Measurements from ENCODE around the gene CXXC5. TPM values are rescaled to one million over a fixed set of nuclear protein-coding genes. Genes with fewer than 3 reads are reported as not detected.

CXXC5 gene
- total RNA-seq, 2 donors from 2014 or later, result 57.9 to 59.5 TPM

DNA sequence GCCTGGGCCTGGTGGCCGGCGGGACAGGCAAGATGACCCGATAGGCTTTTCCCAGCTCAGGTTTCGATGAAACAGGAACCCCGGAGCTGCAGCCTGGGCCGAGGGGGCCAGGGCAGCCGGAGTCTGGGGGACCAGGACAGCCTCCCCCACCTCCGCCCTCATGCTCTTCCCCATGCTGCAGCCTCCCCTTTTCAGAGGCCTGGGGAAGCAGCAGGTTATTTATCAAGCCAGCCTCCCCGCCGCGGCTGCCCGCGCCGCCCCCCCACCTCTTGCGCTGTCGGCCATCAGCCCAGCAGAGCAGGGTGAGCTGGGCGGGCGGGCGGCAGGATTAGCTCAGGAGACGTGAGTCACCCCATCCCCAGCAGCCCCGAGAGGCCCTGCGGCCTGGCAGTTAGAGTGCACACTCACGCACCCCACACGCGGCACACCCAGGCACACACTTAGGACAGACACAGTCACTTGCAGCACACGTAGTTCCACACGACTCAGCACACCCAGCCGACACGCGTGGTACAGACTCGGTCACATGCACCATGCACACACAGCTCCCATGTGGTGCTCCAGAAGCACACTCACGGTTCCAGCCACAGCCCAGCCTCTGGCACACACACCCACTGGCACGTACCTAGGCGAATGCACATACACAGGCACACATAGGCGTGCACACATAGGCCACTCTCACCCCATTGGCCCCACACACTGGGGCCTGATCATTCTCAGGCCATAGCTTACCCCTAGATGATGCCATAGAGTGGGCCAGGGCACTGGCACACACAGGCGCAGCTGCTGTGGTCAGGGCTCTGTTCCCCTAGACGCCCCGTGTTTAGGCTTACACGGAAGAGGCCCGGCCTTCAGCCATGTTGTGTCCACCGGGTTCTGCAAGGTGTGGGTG, 13.0 kb downstream of the CXXC5 start:
- Histone ChIP-seq H3K4me3 (peak overlapping the region; percentile 7 to 40), H3K36me3 (no peaks in the 10 kb centered on the region), H3K4me1 (peaks cover 2 to 100% of the 10 kb centered on the region in 2 donors), H3K27ac (peak overlapping the region; percentile 94 to 97), H3K27me3 (no peaks in the 10 kb centered on the region), H3K9me3 (no peaks in the 10 kb centered on the region)
- TF ChIP-seq, protein P1, sequence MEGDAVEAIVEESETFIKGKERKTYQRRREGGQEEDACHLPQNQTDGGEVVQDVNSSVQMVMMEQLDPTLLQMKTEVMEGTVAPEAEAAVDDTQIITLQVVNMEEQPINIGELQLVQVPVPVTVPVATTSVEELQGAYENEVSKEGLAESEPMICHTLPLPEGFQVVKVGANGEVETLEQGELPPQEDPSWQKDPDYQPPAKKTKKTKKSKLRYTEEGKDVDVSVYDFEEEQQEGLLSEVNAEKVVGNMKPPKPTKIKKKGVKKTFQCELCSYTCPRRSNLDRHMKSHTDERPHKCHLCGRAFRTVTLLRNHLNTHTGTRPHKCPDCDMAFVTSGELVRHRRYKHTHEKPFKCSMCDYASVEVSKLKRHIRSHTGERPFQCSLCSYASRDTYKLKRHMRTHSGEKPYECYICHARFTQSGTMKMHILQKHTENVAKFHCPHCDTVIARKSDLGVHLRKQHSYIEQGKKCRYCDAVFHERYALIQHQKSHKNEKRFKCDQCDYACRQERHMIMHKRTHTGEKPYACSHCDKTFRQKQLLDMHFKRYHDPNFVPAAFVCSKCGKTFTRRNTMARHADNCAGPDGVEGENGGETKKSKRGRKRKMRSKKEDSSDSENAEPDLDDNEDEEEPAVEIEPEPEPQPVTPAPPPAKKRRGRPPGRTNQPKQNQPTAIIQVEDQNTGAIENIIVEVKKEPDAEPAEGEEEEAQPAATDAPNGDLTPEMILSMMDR (IDR thresholded peaks at IDR 0.05), result no peak
- DNase-seq (ENCODE audit: low spot score), result peak; percentile 97

DNA sequence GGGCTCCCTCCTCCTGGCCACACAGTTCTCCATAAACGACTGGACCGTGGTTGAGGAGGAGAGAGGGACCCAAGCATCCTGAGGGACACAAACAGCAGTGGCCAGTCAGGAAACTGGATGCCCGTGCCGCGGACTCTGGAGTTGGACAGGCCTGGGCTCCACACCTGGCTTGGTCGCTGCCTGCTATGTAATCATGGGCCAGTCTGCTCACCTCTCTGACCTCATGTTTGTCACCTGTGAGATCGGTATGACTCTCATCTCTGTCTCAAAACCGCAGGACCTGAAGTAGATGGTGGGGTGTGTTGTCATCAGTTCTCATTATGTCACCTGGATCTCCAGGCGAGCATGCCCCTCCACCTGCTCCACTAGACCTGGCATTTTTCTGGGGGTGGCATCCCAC, 14.5 kb downstream of the CXXC5 start:
- Histone ChIP-seq H3K27me3 (no peaks in the 10 kb centered on the region), H3K27ac (peak overlapping the region; percentile 94 to 97), H3K4me3 (no peak overlapping the region), H3K36me3 (no peaks in the 10 kb centered on the region), H3K4me1 (peaks cover 7 to 100% of the 10 kb centered on the region in 2 donors), H3K9me3 (no peaks in the 10 kb centered on the region)
- TF ChIP-seq, protein P1 (IDR thresholded peaks at IDR 0.05), result no peak
- no peak for DNase-seq (ENCODE audit: low spot score)

DNA sequence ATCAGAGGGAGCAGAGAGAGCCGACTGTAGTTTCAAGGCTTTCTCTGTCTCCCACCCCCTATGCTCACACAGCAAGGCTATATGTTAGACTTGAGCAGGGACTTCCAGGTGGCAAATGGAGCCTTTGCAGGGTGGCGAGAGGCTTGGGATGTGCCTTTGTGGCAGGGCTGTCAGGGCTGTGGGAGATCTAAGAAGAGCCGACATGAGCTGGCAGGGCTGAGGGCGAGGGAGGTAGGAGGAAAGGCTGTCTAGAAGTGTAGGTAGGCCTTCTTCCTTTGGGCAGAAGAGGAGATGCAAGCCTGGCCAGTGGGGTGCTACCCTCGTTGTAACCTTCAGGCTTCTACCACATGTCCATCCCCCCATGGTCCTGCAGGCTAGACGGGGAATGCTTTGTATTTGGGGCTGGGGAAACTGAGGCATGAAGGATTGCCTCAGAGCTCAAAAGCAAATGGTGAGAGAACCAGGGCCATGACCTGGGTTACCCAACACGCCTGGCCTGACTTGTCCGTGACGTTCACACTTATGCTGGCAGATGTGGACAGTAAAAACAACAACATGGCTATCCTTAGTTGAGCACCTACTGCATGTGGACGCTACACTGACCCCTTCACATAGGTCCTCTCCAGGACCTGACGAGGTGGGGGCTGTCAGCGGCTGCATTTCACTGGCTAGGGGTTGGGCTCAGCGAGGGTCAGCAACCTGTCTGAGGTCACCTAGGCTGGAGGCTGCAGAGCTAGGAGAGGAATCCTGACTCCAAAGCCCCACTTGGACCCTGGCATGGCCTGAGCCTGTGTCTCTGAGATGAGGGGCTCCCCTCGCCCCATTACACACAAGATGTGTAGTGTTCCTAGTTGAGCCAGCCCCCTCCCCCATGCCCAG, 15.3 kb downstream of the CXXC5 start:
- H3K27me3 ChIP-seq, result no peaks in the 10 kb centered on the region
- H3K4me1 ChIP-seq, result peaks cover 7 to 98% of the 10 kb centered on the region in 2 donors
- no peak overlapping the region for H3K4me3 ChIP-seq
- H3K9me3 ChIP-seq, result no peaks in the 10 kb centered on the region
- H3K36me3 ChIP-seq, result no peaks in the 10 kb centered on the region
- no peak for DNase-seq (ENCODE audit: low spot score)
- peak overlapping the region; percentile 94 to 97 for H3K27ac ChIP-seq
- TF ChIP-seq, protein P1 (IDR thresholded peaks at IDR 0.05), result no peak

GRCh38 chr5:139664086-139664693, 16.0 kb downstream of the CXXC5 start:
- TF ChIP-seq, protein P1 (IDR thresholded peaks at IDR 0.05), result no peak
- H3K9me3 ChIP-seq, result no peaks in the 10 kb centered on the region
- no peaks in the 10 kb centered on the region for H3K36me3 ChIP-seq
- H3K27ac ChIP-seq, result peak overlapping the region; percentile 94 to 97
- DNase-seq (ENCODE audit: low spot score), result peak; percentile 79
- no peaks in the 10 kb centered on the region for H3K27me3 ChIP-seq
- H3K4me1 ChIP-seq, result peaks cover 7 to 98% of the 10 kb centered on the region in 2 donors
- H3K4me3 ChIP-seq, result no peak overlapping the region

DNA sequence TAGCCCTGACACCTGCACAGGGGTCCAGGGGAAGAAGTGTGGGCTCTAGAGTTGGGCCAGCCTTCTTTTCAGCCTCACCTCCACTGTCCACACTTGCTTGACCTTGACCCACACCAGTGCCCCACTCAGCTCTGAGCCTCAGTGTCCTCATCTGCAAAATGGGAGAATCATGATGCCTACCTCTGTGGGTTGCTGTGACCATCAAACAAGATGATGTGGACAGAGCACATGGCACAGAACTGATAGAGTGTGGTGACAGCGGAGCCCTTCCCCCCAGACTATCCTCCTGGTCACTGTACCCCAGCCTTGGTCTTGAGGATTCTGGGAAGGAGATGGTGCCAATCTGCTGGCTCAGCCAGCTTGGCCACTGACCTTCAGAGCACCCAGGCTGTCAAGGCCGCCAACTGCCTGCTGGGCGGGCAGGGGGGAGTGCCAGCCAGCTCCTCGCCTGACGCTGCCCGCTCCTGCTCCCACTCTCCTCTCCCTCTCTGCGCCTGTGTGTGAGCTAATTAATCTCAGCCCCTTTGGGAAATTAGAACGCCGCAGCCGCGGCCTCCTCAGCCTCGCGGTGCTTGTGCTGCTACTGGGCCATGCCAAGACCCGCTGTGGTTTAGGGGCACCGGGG, 16.7 kb downstream of the CXXC5 start:
- DNase-seq (ENCODE audit: low spot score), result no peak
- Histone ChIP-seq H3K9me3 (no peaks in the 10 kb centered on the region), H3K36me3 (no peaks in the 10 kb centered on the region), H3K27ac (peak overlapping the region; percentile 94 to 97), H3K4me3 (no peak overlapping the region), H3K4me1 (peaks cover 7 to 98% of the 10 kb centered on the region in 2 donors), H3K27me3 (no peaks in the 10 kb centered on the region)
- TF ChIP-seq, protein P1 (IDR thresholded peaks at IDR 0.05), result no peak

Data from right atrium auricular region (tissue), 2 donors.